H1 (cell line): ENCODE data around the gene SH3BP5. TPM values are rescaled to one million over a fixed set of nuclear protein-coding genes. Genes with fewer than 3 reads are reported as not detected.

Experiments
- CTCF ChIA-PET: fragments of 300-600 bp; sonication (Branson Sonifier 250); formaldehyde crosslinking; loops from one replicate; lab custom pipeline; 2021; ENCODE audit not compliant: partially characterized antibody; lab: Charles Lee
- POLR2A ChIA-PET: fragments of 300-600 bp; sonication (Branson Sonifier 250); formaldehyde crosslinking; loops from one replicate; lab custom pipeline; 2021; ENCODE audit warnings: inconsistent platforms; ENCODE audit not compliant: partially characterized antibody; lab: Charles Lee
- DNase-seq, 2 experiments: peaks; one replicate each; pipeline versions ENCODE4 v3.0.0 to v3.0.0-alpha.2; 2010 to 2022; ENCODE audit warnings: low spot score in 2 of 2, low read depth in 1 of 2, mixed read lengths in 1 of 2
- FAIRE-seq: peaks from 2 replicates; lab custom pipeline; 2011; peaks lifted over from hg19 to GRCh38; lab: Jason Lieb, UNC
- H2AFZ ChIP-seq: 2 replicates; pipeline ENCODE4 v1.8.1; 2012; ENCODE audit warnings: low read length, inconsistent platforms
- H2AK5ac ChIP-seq: 2 replicates; pipeline ENCODE4 v1.6.1; 2013; ENCODE audit warnings: low read depth, low read length
- H2BK120ac ChIP-seq: replicated peaks from 2 replicates; pipeline ENCODE3; 2013; ENCODE audit warnings: low read depth, low read length, inconsistent platforms
- H2BK12ac ChIP-seq: 2 replicates; pipeline ENCODE4 v1.6.1; 2013; ENCODE audit warnings: low read depth, low read length
- H2BK15ac ChIP-seq: 2 replicates; pipeline ENCODE4 v1.6.1; 2013; ENCODE audit warnings: low read length
- H2BK20ac ChIP-seq: 2 replicates; pipeline ENCODE4 v1.6.1; 2013; ENCODE audit warnings: low read length
- H2BK5ac ChIP-seq: 2 replicates; pipeline ENCODE4 v1.6.1; 2013; ENCODE audit warnings: low read depth, low read length
- H3K14ac ChIP-seq: 2 replicates; pipeline ENCODE4 v1.6.1; 2013; ENCODE audit warnings: inconsistent platforms; ENCODE audit not compliant: insufficient read length
- H3K18ac ChIP-seq: 2 replicates; pipeline ENCODE4 v1.6.1; 2013; ENCODE audit warnings: low read length; ENCODE audit errors: extremely low read depth
- H3K23ac ChIP-seq: 2 replicates; pipeline ENCODE4 v1.6.1; 2013; ENCODE audit warnings: inconsistent platforms; ENCODE audit not compliant: insufficient read length
- H3K23me2 ChIP-seq: 2 replicates; pipeline ENCODE4 v1.6.1; 2013; ENCODE audit warnings: low read depth, low read length
- H3K27ac ChIP-seq: 2 replicates; pipeline ENCODE4 v1.6.1; 2011; ENCODE audit warnings: low read depth, low read length, inconsistent platforms
- H3K27me3 ChIP-seq, 4 experiments: replicated peaks in 1 of 4; 1 replicate in 1 of 4; 2 replicates in 3 of 4; pipeline versions ENCODE4 v1.6.1 to v1.8.1; 2011 to 2013; ENCODE audit warnings: low read length in 3 of 4, mild to moderate bottlenecking in 3 of 4, inconsistent platforms in 2 of 4, mixed read lengths in 2 of 4, moderate library complexity in 1 of 4; ENCODE audit not compliant: control insufficient read depth in 3 of 4, insufficient read depth in 3 of 4; ENCODE audit errors: extremely low read depth in 1 of 4
- H3K36me3 ChIP-seq, 4 experiments: 2 replicates each; pipeline versions ENCODE4 v1.6.1 to v1.8.1; 2011 to 2013; ENCODE audit warnings: mild to moderate bottlenecking in 4 of 4, low read length in 3 of 4, moderate library complexity in 2 of 4, control low read depth in 1 of 4, inconsistent platforms in 1 of 4; ENCODE audit not compliant: insufficient read depth in 4 of 4, control insufficient read depth in 2 of 4
- H3K4ac ChIP-seq: replicated peaks from 2 replicates; pipeline ENCODE3; 2013; ENCODE audit warnings: low read length, low read depth, mixed read lengths, inconsistent platforms; ENCODE audit not compliant: insufficient read length
- H3K4me1 ChIP-seq, 4 experiments: replicated peaks in 1 of 4; 1 replicate in 1 of 4; 2 replicates in 3 of 4; pipeline versions ENCODE4 v1.6.1 to v1.8.1; 2011 to 2013; ENCODE audit warnings: low read length in 3 of 4, inconsistent platforms in 2 of 4, mixed read lengths in 1 of 4; ENCODE audit not compliant: insufficient read depth in 4 of 4, control insufficient read depth in 3 of 4
- H3K4me2 ChIP-seq, 2 experiments: 2 replicates each; pipeline versions ENCODE4 v1.6.1 to v1.8.1; 2011 to 2013; ENCODE audit warnings: low read depth in 2 of 2, low read length in 2 of 2, control low read depth in 1 of 2, inconsistent platforms in 1 of 2, mild to moderate bottlenecking in 1 of 2; ENCODE audit not compliant: insufficient read depth in 1 of 2
- H3K4me3 ChIP-seq, 4 experiments: fragments of 200-600, 300-600 bp in 1 of 4; sonication (generic), shearing (Covaris generic), sonication (Bioruptor Twin) in 1 of 4; 2 replicates each; pipeline versions ENCODE4 v1.5.1 to v1.8.1; 2011 to 2016; ENCODE audit warnings: low read length in 4 of 4, low read depth in 3 of 4, control low read depth in 2 of 4, inconsistent platforms in 2 of 4, mild to moderate bottlenecking in 2 of 4, mixed read lengths in 1 of 4, moderate library complexity in 1 of 4; ENCODE audit not compliant: insufficient read depth in 2 of 4; ENCODE audit errors: extremely low read depth in 1 of 4
- H3K56ac ChIP-seq: replicated peaks from 2 replicates; pipeline ENCODE3; 2013; ENCODE audit warnings: low read depth, mild to moderate bottlenecking, mixed read lengths, low read length, inconsistent platforms; ENCODE audit not compliant: insufficient read length
- H3K79me1 ChIP-seq: 2 replicates; pipeline ENCODE4 v1.6.1; 2013; ENCODE audit warnings: low read depth, low read length, control low read depth
- H3K79me2 ChIP-seq, 2 experiments: 2 replicates each; pipeline versions ENCODE4 v1.6.1 to v1.8.1; 2012 to 2013; ENCODE audit warnings: low read length in 2 of 2, mild to moderate bottlenecking in 2 of 2, inconsistent platforms in 1 of 2; ENCODE audit not compliant: insufficient read depth in 2 of 2, control insufficient read depth in 1 of 2
- H3K9ac ChIP-seq, 4 experiments: replicated peaks in 1 of 4; 1 replicate in 1 of 4; 2 replicates in 3 of 4; pipeline versions ENCODE4 v1.6.1 to v1.8.1; 2011 to 2013; ENCODE audit warnings: low read depth in 3 of 4, low read length in 3 of 4, control low read depth in 2 of 4, mild to moderate bottlenecking in 2 of 4, moderate library complexity in 2 of 4, inconsistent platforms in 1 of 4; ENCODE audit errors: extremely low read depth in 1 of 4
- H3K9me3 ChIP-seq, 2 experiments: 2 replicates each; pipeline versions ENCODE4 v1.6.1 to v1.8.1; 2012 to 2013; ENCODE audit warnings: mild to moderate bottlenecking in 2 of 2, moderate library complexity in 2 of 2, control low read depth in 1 of 2, inconsistent platforms in 1 of 2, low read depth in 1 of 2, low read length in 1 of 2, mixed read lengths in 1 of 2; ENCODE audit not compliant: insufficient read depth in 2 of 2
- H4K20me1 ChIP-seq, 2 experiments: replicated peaks in 1 of 2; 2 replicates each; pipeline versions ENCODE3 to v1.8.1; 2011 to 2013; ENCODE audit warnings: inconsistent platforms in 2 of 2, low read length in 2 of 2, mild to moderate bottlenecking in 1 of 2; ENCODE audit not compliant: insufficient read depth in 2 of 2, control insufficient read depth in 1 of 2
- H4K5ac ChIP-seq: 2 replicates; pipeline ENCODE4 v1.6.1; 2013; ENCODE audit warnings: low read length, low read depth, mixed read lengths, inconsistent platforms; ENCODE audit not compliant: insufficient read length
- H4K8ac ChIP-seq: 2 replicates; pipeline ENCODE4 v1.8.0; 2013; ENCODE audit warnings: mild to moderate bottlenecking, moderate library complexity, low read length, inconsistent platforms; ENCODE audit not compliant: insufficient read depth; ENCODE audit errors: extremely low read depth
- H4K91ac ChIP-seq: replicated peaks from 2 replicates; pipeline ENCODE3; 2013; ENCODE audit warnings: low read length, mixed read lengths, inconsistent platforms; ENCODE audit not compliant: insufficient read length
- BCL11A ChIP-seq, 2 experiments: IDR thresholded peaks; one replicate each; pipeline ENCODE4 v1.6.1; 2011; ENCODE audit warnings: low read depth in 2 of 2, low read length in 2 of 2, mild to moderate bottlenecking in 2 of 2
- EP300 ChIP-seq, 2 experiments: IDR thresholded peaks; 1 replicate in 1 of 2; 2 replicates in 1 of 2; pipeline ENCODE4 v1.6.1; 2011 to 2012; ENCODE audit warnings: low read depth in 2 of 2, low read length in 2 of 2, mild to moderate bottlenecking in 2 of 2, borderline replicate concordance in 1 of 2, inconsistent platforms in 1 of 2, moderate library complexity in 1 of 2
- JUND ChIP-seq: IDR thresholded peaks from 2 replicates; pipeline ENCODE4 v1.6.1; 2011; ENCODE audit warnings: mild to moderate bottlenecking, improper control_type of control experiment, low read length
- KDM5A ChIP-seq: fragments of 200-600 bp; IDR thresholded peaks from 2 replicates; pipeline ENCODE4 v1.7.1; 2012; ENCODE audit warnings: mild to moderate bottlenecking, low read length, inconsistent platforms, mixed read lengths
- POLR2AphosphoS5 ChIP-seq: IDR thresholded peaks from 2 replicates; pipeline ENCODE4 v1.6.1; 2011; ENCODE audit warnings: low read depth, low read length
- POU5F1 ChIP-seq: IDR thresholded peaks from 2 replicates; pipeline ENCODE4 v1.6.1; 2011; ENCODE audit warnings: low read depth, mild to moderate bottlenecking, low read length, moderate library complexity
- RXRA ChIP-seq: IDR thresholded peaks from 2 replicates; pipeline ENCODE4 v1.6.1; 2011; ENCODE audit warnings: low read depth, mild to moderate bottlenecking, low read length, moderate library complexity; ENCODE audit not compliant: insufficient read depth
- SAP30 ChIP-seq: fragments of 300-600 bp; sonication (generic); IDR thresholded peaks from 2 replicates; pipeline ENCODE4 v1.7.1; 2012; ENCODE audit warnings: low read length, moderate library complexity, mild to moderate bottlenecking, inconsistent platforms; ENCODE audit not compliant: insufficient read depth, insufficient replicate concordance
- SIRT6 ChIP-seq: IDR thresholded peaks from one replicate; pipeline ENCODE4 v1.7.1; 2012; ENCODE audit warnings: low read length, inconsistent platforms
- TAF1 ChIP-seq: IDR thresholded peaks from 2 replicates; pipeline ENCODE4 v1.6.1; 2011; ENCODE audit warnings: mild to moderate bottlenecking, low read depth, low read length
- TAF7 ChIP-seq: optimal IDR thresholded peaks from 2 replicates; pipeline ENCODE3; 2011; ENCODE audit warnings: low read depth, mild to moderate bottlenecking, inconsistent platforms, low read length, moderate library complexity, borderline replicate concordance
- TEAD4 ChIP-seq: IDR thresholded peaks from 2 replicates; pipeline ENCODE4 v1.6.1; 2012; ENCODE audit warnings: low read depth, low read length, inconsistent platforms, mixed read lengths
- polyA plus RNA-seq, 7 experiments: library from polyadenylated mRNA; depleted of rRNA in 3 of 7; stranded (reverse) in 5 of 7; unstranded in 2 of 7; fragments of >200 nt in 5 of 7; fragments of 200-250 nt in 2 of 7; gene quantifications; 1 replicate in 5 of 7; 2 replicates in 1 of 7; 4 replicates in 1 of 7; pipeline versions ENCODE4 v1.2.1 to v1.2.3, GENCODE V29; 2011 to 2013; ENCODE audit warnings: missing spikeins in 2 of 7, mixed read lengths in 2 of 7
- total RNA-seq: library from RNA; stranded (reverse); fragmentation: NEBNext Ultra II Directional; extraction: Animal tissue kit (Norgen Biotek cat#: 25700); gene quantifications from 2 replicates; pipeline ENCODE4 v1.2.1, GENCODE V29; 2021
- TF ChIP-seq, protein P1 (sequence below): IDR thresholded peaks from 2 replicates; pipeline ENCODE4 v1.6.1; 2012; ENCODE audit warnings: low read length, inconsistent platforms

SH3BP5 gene
- total and polyA plus RNA-seq, 2 of the 8 experiments (the other 6 are each of a cell fraction or from before 2014, with no cell fraction given), result 7.1 to 9.7 TPM

- Histone ChIP-seq H2AK5ac (no peak overlapping the region), H3K23me2 (peaks cover under 1% of the 10 kb centered on the region; the same call in 1 of the 2 replicates), H3K27ac (no peak overlapping the region), H2BK5ac (no peak overlapping the region), H4K20me1 (peaks cover 0 to 4% of the 10 kb centered on the region in 2 experiments), H3K56ac (no peak overlapping the region), H4K5ac (no peak overlapping the region), H3K4me3 (no peak overlapping the region), H3K36me3 (peaks cover 0 to 16% (median 2%) of the 10 kb centered on the region in 4 experiments; a peak in 1 of 8 replicates), H3K9ac (no peak overlapping the region), H2AFZ (no peak overlapping the region), H2BK12ac (no peak overlapping the region), H3K79me1 (no peaks in the 10 kb centered on the region; the same call in 1 of the 2 replicates), H3K14ac (no peak overlapping the region), H3K27me3 (no peaks in the 10 kb centered on the region), H3K4ac (no peak overlapping the region), H3K79me2 (peaks cover 0 to 11% of the 10 kb centered on the region in 2 experiments; a peak in 2 of 4 replicates), H2BK20ac (no peak overlapping the region), H4K91ac (no peak overlapping the region), H2BK120ac (no peak overlapping the region), H2BK15ac (no peak overlapping the region), H3K23ac (no peak overlapping the region), H4K8ac (no peak overlapping the region), H3K18ac (no peak overlapping the region), H3K9me3 (no peaks in the 10 kb centered on the region), H3K4me1 (peaks cover 0 to 2% (median 0%) of the 10 kb centered on the region in 4 experiments; a peak in 1 of 7 replicates), H3K4me2 (no peak overlapping the region)
- FAIRE-seq, result no peak
- no peak for DNase-seq
- ChIA-PET CTCF (interaction anchor here (0.7 to 1.3 kb wide), 3 partner anchors 9 to 104 kb away, joined by 3 to 5 read pairs (median 3); no protein-coding TSS in a partner anchor), POLR2A (interaction anchor here (1.6 kb wide), 1 partner anchor 9 kb away, joined by 3 read pairs; no protein-coding TSS in a partner anchor)
- TF ChIP-seq POU5F1 (no peak), POLR2AphosphoS5 (no peak), RXRA (no peak), SIRT6 (no peak), TEAD4 (no peak), KDM5A (no peak), TAF1 (no peak), TAF7 (no peak), EP300 (IDR thresholded peaks at IDR 0.05; ENCODE audit: borderline replicate concordance in 1 of 2, low read depth in 2 of 2, low read length in 2 of 2) (no peak), BCL11A (IDR thresholded peaks at IDR 0.05; ENCODE audit: low read depth in 2 of 2, low read length in 2 of 2) (no peak), SAP30 (no peak), JUND (no peak)
- TF ChIP-seq, protein P1, sequence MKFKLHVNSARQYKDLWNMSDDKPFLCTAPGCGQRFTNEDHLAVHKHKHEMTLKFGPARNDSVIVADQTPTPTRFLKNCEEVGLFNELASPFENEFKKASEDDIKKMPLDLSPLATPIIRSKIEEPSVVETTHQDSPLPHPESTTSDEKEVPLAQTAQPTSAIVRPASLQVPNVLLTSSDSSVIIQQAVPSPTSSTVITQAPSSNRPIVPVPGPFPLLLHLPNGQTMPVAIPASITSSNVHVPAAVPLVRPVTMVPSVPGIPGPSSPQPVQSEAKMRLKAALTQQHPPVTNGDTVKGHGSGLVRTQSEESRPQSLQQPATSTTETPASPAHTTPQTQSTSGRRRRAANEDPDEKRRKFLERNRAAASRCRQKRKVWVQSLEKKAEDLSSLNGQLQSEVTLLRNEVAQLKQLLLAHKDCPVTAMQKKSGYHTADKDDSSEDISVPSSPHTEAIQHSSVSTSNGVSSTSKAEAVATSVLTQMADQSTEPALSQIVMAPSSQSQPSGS, result no peak
Observed at GRCh38 chr3:15211937-15212336, 120.4 kb downstream of the SH3BP5 start.
